HL-60/S4 treated with phorbol 12-myristate 13-acetate at 8.2 ng/mL for 4 days and 3 days (cell line): Measurements from ENCODE around the gene JADE1.

Experiments
- in situ Hi-C: fragments of 300-500 bp; cut with MboI; formaldehyde crosslinking; loops from 2 replicates; pipeline ENCODE4 v1.15.0; 2022; ENCODE audit warnings: low sequenced_read_pairs

The JADE1 gene

GRCh38 chr4:128866691-128867090, 57.2 kb downstream of the JADE1 start:
- in situ Hi-C loops = no loop called here

- in situ Hi-C loops = no loop called here
Measured at GRCh38 chr4:128868758-128869157, 59.3 kb downstream of the JADE1 start.

- in situ Hi-C loops = no loop called here
Measured at GRCh38 chr4:128869776-128870509, 60.4 kb downstream of the JADE1 start.

GRCh38 chr4:128871948-128872347, 62.4 kb downstream of the JADE1 start:
- in situ Hi-C loops = no loop called here

- in situ Hi-C loops = no loop called here
Measured at GRCh38 chr4:128876200-128876599, 66.7 kb downstream of the JADE1 start.

- in situ Hi-C loops = no loop called here
Measured at GRCh38 chr4:128877934-128878333, 68.4 kb downstream of the JADE1 start.

GRCh38 chr4:128879283-128879682, 69.8 kb downstream of the JADE1 start:
- in situ Hi-C loops = no loop called here

- in situ Hi-C loops = no loop called here
Measured at GRCh38 chr4:128879971-128880370, 70.5 kb downstream of the JADE1 start.

GRCh38 chr4:128880662-128881061, 71.2 kb downstream of the JADE1 start:
- in situ Hi-C loops = no loop called here

GRCh38 chr4:128904821-128905220, 95.3 kb downstream of the JADE1 start:
- in situ Hi-C loops = no loop called here

GRCh38 chr4:128906581-128906980, 97.1 kb downstream of the JADE1 start:
- in situ Hi-C loops = no loop called here

- in situ Hi-C loops = no loop called here
Measured at GRCh38 chr4:128907981-128908380, 98.5 kb downstream of the JADE1 start.

- in situ Hi-C loops = no loop called here
Measured at GRCh38 chr4:128908735-128909134, 99.2 kb downstream of the JADE1 start.

GRCh38 chr4:128913228-128913627, 103.7 kb downstream of the JADE1 start:
- in situ Hi-C loops = no loop called here

- in situ Hi-C loops = no loop called here
Measured at GRCh38 chr4:128915544-128915943, 106.0 kb downstream of the JADE1 start.

GRCh38 chr4:128916832-128917231, 107.3 kb downstream of the JADE1 start:
- in situ Hi-C loops = no loop called here

- in situ Hi-C loops = no loop called here
Measured at GRCh38 chr4:128917781-128918180, 108.3 kb downstream of the JADE1 start.

- in situ Hi-C loops = no loop called here
Measured at GRCh38 chr4:128921954-128922353, 112.5 kb downstream of the JADE1 start.
